Uterus (tissue), 4 donors: Measurements from ENCODE around the gene MICALL1. TPM values are rescaled to one million over a fixed set of nuclear protein-coding genes. Genes with fewer than 3 reads are reported as not detected.

Source experiments
- DNase-seq, 2 donors: peaks; one replicate each; pipeline ENCODE4 v3.0.0-alpha.2; 2019 to 2020
- H3K27ac ChIP-seq, 2 donors: fragments of 200-600 bp; sonication (generic); 1 replicate in 1 of 2; 2 replicates in 1 of 2; pipeline ENCODE4 v1.5.1; 2016 to 2018
- H3K27me3 ChIP-seq, 2 donors: fragments of 200-600 bp; sonication (generic); one replicate each; pipeline ENCODE4 v1.5.1; 2018 to 2019; ENCODE audit warnings: control low read depth in 1 of 2
- H3K36me3 ChIP-seq, 2 donors: fragments of 200-600 bp; sonication (generic); one replicate each; pipeline ENCODE4 v1.5.1; 2019; ENCODE audit warnings: control low read depth in 1 of 2
- H3K4me1 ChIP-seq, 2 donors: fragments of 200-600 bp; sonication (generic); one replicate each; pipeline ENCODE4 v1.5.1; 2018 to 2019; ENCODE audit warnings: control low read depth in 1 of 2
- H3K4me3 ChIP-seq, 2 donors: fragments of 200-600 bp; sonication (generic); 1 replicate in 1 of 2; 2 replicates in 1 of 2; pipeline ENCODE4 v1.5.1; 2018 to 2019; ENCODE audit warnings: mild to moderate bottlenecking in 1 of 2
- H3K9me3 ChIP-seq, 2 donors: fragments of 200-600 bp; sonication (generic); one replicate each; pipeline ENCODE4 v1.5.1; 2019; ENCODE audit warnings: control low read depth in 1 of 2
- POLR2A ChIP-seq, 2 donors: fragments of 450-650 bp; IDR thresholded peaks; one replicate each; pipeline ENCODE4 v1.6.1; 2016; ENCODE audit warnings: antibody characterized with exemption in 2 of 2, mild to moderate bottlenecking in 1 of 2, moderate library complexity in 1 of 2
- intact Hi-C: fragments of 100-400 bp; cut with DNase I; formaldehyde crosslinking; loops from one replicate; pipeline ENCODE4 v1.15.1; 2023; ENCODE audit warnings: low total_unique reads
- total RNA-seq, 4 donors: library from RNA; depleted of rRNA in 3 of 4; stranded (reverse); fragments of >200 nt in 3 of 4; gene quantifications; one replicate each; pipeline versions ENCODE4 v1.1.0 to v1.2.4, GENCODE V29; 2014 to 2023
- TF ChIP-seq, protein P1 (sequence below), 4 experiments: fragments of 200-600 bp in 2 of 4; fragments of 450-650 bp in 2 of 4; sonication (generic) in 2 of 4; IDR thresholded peaks; one replicate each; pipeline ENCODE4 v1.5.1; 2016 to 2019; ENCODE audit warnings: antibody characterized with exemption in 4 of 4, mild to moderate bottlenecking in 2 of 4, moderate library complexity in 1 of 4
- donor health status: DM: yes; HTN: yes; CAD: no.

MICALL1 gene
- total RNA-seq, 4 donors from 2014 or later: 7.4 to 96.6 (median 46.6) TPM

DNA sequence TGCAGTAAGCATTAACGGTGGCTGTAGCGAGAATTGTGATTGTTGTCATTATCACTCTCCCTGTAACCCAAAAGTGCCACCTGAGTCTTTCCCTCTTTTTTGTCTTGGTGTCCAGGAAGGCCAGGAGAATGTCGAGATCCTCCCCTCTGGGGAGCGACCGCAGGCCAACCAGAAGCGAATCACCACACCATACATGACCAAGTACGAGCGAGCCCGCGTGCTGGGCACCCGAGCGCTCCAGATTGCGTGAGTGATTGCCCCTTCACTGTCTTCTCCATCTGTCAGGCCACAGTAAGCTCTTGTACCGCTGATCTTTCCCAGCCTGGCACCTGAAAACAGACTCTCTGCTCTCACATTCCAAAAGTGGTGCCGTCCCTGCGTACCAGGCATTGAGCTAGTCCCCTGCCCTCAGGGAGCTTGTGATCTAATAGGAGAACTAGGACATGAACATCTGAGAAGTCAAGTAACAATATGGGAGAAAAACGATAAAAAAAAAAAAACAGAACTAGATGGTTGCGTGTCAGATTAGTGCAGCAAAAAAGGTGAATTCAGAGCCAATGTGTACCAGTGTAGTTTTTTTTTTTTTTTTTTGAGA, 53.2 kb downstream of the MICALL1 start:
- TF ChIP-seq, protein P1, sequence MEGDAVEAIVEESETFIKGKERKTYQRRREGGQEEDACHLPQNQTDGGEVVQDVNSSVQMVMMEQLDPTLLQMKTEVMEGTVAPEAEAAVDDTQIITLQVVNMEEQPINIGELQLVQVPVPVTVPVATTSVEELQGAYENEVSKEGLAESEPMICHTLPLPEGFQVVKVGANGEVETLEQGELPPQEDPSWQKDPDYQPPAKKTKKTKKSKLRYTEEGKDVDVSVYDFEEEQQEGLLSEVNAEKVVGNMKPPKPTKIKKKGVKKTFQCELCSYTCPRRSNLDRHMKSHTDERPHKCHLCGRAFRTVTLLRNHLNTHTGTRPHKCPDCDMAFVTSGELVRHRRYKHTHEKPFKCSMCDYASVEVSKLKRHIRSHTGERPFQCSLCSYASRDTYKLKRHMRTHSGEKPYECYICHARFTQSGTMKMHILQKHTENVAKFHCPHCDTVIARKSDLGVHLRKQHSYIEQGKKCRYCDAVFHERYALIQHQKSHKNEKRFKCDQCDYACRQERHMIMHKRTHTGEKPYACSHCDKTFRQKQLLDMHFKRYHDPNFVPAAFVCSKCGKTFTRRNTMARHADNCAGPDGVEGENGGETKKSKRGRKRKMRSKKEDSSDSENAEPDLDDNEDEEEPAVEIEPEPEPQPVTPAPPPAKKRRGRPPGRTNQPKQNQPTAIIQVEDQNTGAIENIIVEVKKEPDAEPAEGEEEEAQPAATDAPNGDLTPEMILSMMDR (IDR thresholded peaks at IDR 0.05): no peak
- TF ChIP-seq POLR2A (IDR thresholded peaks at IDR 0.05): no peak
- no peaks in the 10 kb centered on the region for H3K27me3 ChIP-seq
- H3K4me3 ChIP-seq: no peak overlapping the region
- DNase-seq: no peak
- intact Hi-C loops: no loop called here
- H3K4me1 ChIP-seq: peaks cover 0 to 5% of the 10 kb centered on the region in 2 donors
- H3K27ac ChIP-seq: no peak overlapping the region
- no peaks in the 10 kb centered on the region for H3K36me3 ChIP-seq
- no peaks in the 10 kb centered on the region for H3K9me3 ChIP-seq

DNA sequence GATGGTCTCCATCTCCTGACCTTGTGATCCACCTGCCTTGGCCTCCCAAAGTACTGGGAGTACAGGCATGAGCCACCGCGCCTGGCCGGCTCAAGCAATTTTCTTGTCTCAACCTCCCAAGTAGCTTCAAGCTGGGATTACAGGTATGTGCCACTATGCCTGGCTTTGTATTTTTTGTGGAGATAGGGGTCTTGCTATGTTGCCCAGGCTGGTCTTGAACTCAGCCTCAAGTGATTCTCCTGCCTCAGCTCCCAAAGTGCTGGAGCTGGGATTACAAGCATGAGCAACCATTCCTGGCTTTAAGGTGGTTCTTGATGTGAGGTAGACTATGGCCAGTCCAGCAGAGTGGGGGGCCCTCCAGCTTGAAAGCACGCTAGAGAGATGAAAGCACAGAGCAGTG, 55.0 kb downstream of the MICALL1 start:
- Histone ChIP-seq H3K4me3 (no peak overlapping the region), H3K9me3 (no peaks in the 10 kb centered on the region), H3K36me3 (no peaks in the 10 kb centered on the region), H3K27me3 (no peaks in the 10 kb centered on the region), H3K27ac (no peak overlapping the region), H3K4me1 (no peaks in the 10 kb centered on the region)
- intact Hi-C loops: no loop called here
- no peak for DNase-seq
- TF ChIP-seq POLR2A (IDR thresholded peaks at IDR 0.05): no peak
- TF ChIP-seq, protein P1 (IDR thresholded peaks at IDR 0.05): no peak

DNA sequence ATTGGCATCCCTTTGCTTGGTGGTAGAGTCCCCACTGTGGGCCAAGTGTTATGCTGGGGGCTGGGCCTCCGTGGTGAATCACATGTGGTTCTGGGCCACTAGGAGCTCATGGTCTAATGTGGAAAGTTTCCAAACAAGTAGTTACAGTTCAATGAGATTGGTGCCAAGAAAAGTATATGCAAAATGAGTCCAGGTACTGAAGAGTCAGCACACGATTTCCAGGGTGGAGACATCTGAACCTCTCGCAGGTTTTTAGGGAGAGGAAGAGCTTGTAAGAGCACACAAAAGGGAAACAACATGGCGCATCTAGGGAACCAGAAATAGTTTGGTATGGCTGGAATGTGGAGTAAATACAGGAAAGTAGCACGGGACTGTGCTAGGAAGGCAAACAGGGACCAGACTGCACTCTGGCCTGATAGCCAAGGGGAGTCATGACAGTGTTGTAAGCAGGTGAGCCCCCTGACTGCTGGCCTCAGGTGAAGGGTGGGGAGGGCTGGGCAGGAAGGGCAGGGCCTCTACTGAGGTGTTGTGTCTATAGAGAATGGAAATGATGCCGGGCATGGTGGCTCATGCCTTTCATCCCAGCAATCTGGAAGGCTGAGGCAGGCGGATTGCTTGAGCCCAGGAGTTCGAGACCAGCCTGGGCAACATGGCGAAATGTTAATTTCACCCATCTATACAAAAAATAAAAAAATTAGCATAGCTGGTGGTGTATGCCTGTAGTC, 60.0 kb downstream of the MICALL1 start:
- no peak for DNase-seq
- Histone ChIP-seq H3K27me3 (no peaks in the 10 kb centered on the region), H3K4me3 (no peak overlapping the region), H3K27ac (no peak overlapping the region), H3K9me3 (no peaks in the 10 kb centered on the region), H3K4me1 (no peaks in the 10 kb centered on the region), H3K36me3 (no peaks in the 10 kb centered on the region)
- intact Hi-C loops: loop anchor here (5.0 kb wide), 1 partner anchor 149 kb away; no protein-coding TSS in a partner anchor
- TF ChIP-seq, protein P1 (IDR thresholded peaks at IDR 0.05): no peak
- TF ChIP-seq POLR2A (IDR thresholded peaks at IDR 0.05): no peak

DNA sequence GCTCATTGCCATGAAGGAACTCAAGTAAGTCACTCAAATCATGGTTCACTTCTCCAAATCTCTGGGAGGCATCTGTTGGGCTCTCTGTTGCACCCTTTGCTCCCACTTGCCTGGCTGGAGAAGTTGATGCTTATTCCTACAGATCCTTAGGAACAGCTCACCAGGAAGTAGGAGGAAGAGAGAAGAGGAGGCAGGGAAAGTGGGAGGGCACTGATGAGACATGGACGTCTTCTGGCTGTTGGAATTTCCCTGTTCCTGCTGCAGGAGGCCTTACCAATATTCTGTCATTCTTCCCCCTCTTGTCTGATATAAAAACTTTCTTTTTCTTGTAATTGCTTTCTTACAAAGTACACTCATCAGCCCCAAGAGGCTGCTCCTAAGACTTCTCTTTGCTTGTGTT, 61.0 kb downstream of the MICALL1 start:
- no peak for TF ChIP-seq POLR2A (IDR thresholded peaks at IDR 0.05)
- TF ChIP-seq, protein P1 (IDR thresholded peaks at IDR 0.05): no peak
- H3K9me3 ChIP-seq: no peaks in the 10 kb centered on the region
- intact Hi-C loops: loop anchor here (5.0 kb wide), 1 partner anchor 150 kb away; no protein-coding TSS in a partner anchor
- H3K27ac ChIP-seq: no peak overlapping the region
- no peaks in the 10 kb centered on the region for H3K36me3 ChIP-seq
- DNase-seq: no peak
- H3K4me1 ChIP-seq: no peaks in the 10 kb centered on the region
- no peak overlapping the region for H3K4me3 ChIP-seq
- no peaks in the 10 kb centered on the region for H3K27me3 ChIP-seq
